Type B pancreatic cell (in vitro differentiated cells): ENCODE measurements around the gene ZBTB1. TPM values are rescaled to one million over a fixed set of nuclear protein-coding genes. Genes with fewer than 3 reads are reported as not detected.

Source experiments
- DNase-seq: peaks from one replicate; pipeline ENCODE4 v3.0.0; 2021; ENCODE audit warnings: mixed read lengths; ENCODE audit not compliant: unreplicated experiment; ENCODE audit errors: extremely low spot score
- H3K27ac Mint-ChIP-seq: 2 replicates; pipeline ENCODE4 v1.8.0; 2021; ENCODE audit warnings: mild to moderate bottlenecking, mixed read lengths
- H3K27me3 Mint-ChIP-seq: 2 replicates; pipeline ENCODE4 v1.8.0; 2021; ENCODE audit warnings: mixed read lengths
- H3K36me3 Mint-ChIP-seq: 2 replicates; pipeline ENCODE4 v1.8.0; 2021; ENCODE audit warnings: mixed read lengths
- H3K4me1 Mint-ChIP-seq: one replicate; pipeline ENCODE4 v1.8.0; 2021; ENCODE audit warnings: mixed read lengths; ENCODE audit not compliant: unreplicated experiment
- H3K4me3 Mint-ChIP-seq: 2 replicates; pipeline ENCODE4 v1.8.0; 2021; ENCODE audit warnings: mild to moderate bottlenecking, mixed read lengths
- H3K9me3 Mint-ChIP-seq: 2 replicates; pipeline ENCODE4 v1.8.0; 2021; ENCODE audit warnings: mixed read lengths
- CTCF ChIP-seq: fragments of 200-600 bp; sonication (generic); conservative IDR thresholded peaks from 2 replicates; pipeline ENCODE4 v1.5.0; 2021; ENCODE audit warnings: antibody characterized with exemption, mild to moderate bottlenecking
- total RNA-seq: library from RNA; stranded (reverse); gene quantifications from 2 replicates; pipeline ENCODE4 v1.2.1, GENCODE V29; 2021; ENCODE audit warnings: low replicate concordance

The ZBTB1 gene
- total RNA-seq, 1 donor from 2014 or later = 43.2 TPM

GRCh38 chr14:64536488-64537245 is 32.1 kb downstream of the ZBTB1 start:
- no peak for TF ChIP-seq CTCF
- no peak for DNase-seq
- no peaks in the 10 kb centered on the region for H3K9me3 Mint-ChIP-seq
- peaks cover 5% of the 10 kb centered on the region for H3K4me1 Mint-ChIP-seq
- H3K36me3 Mint-ChIP-seq = no peaks in the 10 kb centered on the region
- H3K27ac Mint-ChIP-seq = peak overlapping the region; percentile 62
- no peaks in the 10 kb centered on the region for H3K27me3 Mint-ChIP-seq
- peak overlapping the region; percentile 64 for H3K4me3 Mint-ChIP-seq

- Mint-ChIP-seq H3K36me3 (no peaks in the 10 kb centered on the region), H3K9me3 (no peaks in the 10 kb centered on the region), H3K4me1 (peaks cover 10% of the 10 kb centered on the region), H3K27me3 (no peaks in the 10 kb centered on the region), H3K4me3 (peak within 1 kb of the TSS; percentile 99), H3K27ac (peak within 1 kb of the TSS; percentile 98)
- DNase-seq = peak; percentile 94
- peak; percentile 65 for TF ChIP-seq CTCF
Observed at GRCh38 chr14:64540208-64541202, 35.9 kb downstream of the ZBTB1 start, which contains the start of gene HSPA2. Gene HSPA2, plus strand, starts transcription at chr14:64540741. Its CDS starts 109 bp downstream, at chr14:64540850.

GRCh38 chr14:64541261-64541971 is 36.8 kb downstream of the ZBTB1 start:
- DNase-seq = no peak
- Mint-ChIP-seq H3K4me3 (no peak overlapping the region), H3K27me3 (no peaks in the 10 kb centered on the region), H3K4me1 (peaks cover 10% of the 10 kb centered on the region), H3K9me3 (no peaks in the 10 kb centered on the region), H3K36me3 (no peaks in the 10 kb centered on the region), H3K27ac (no peak overlapping the region)
- no peak for TF ChIP-seq CTCF

GRCh38 chr14:64541972-64542835 is 37.6 kb downstream of the ZBTB1 start:
- H3K27ac Mint-ChIP-seq = no peak overlapping the region
- no peak for DNase-seq
- no peaks in the 10 kb centered on the region for H3K36me3 Mint-ChIP-seq
- H3K4me1 Mint-ChIP-seq = peaks cover 10% of the 10 kb centered on the region
- no peaks in the 10 kb centered on the region for H3K27me3 Mint-ChIP-seq
- no peaks in the 10 kb centered on the region for H3K9me3 Mint-ChIP-seq
- TF ChIP-seq CTCF = no peak
- H3K4me3 Mint-ChIP-seq = no peak overlapping the region

GRCh38 chr14:64542836-64543201 is 38.2 kb downstream of the ZBTB1 start:
- no peak for TF ChIP-seq CTCF
- H3K9me3 Mint-ChIP-seq = no peaks in the 10 kb centered on the region
- no peaks in the 10 kb centered on the region for H3K27me3 Mint-ChIP-seq
- H3K36me3 Mint-ChIP-seq = no peaks in the 10 kb centered on the region
- H3K27ac Mint-ChIP-seq = no peak overlapping the region
- peaks cover 10% of the 10 kb centered on the region for H3K4me1 Mint-ChIP-seq
- DNase-seq = no peak
- H3K4me3 Mint-ChIP-seq = no peak overlapping the region
